A673 (cell line): ENCODE results near the gene STARD13. TPM values are rescaled to one million over a fixed set of nuclear protein-coding genes. Genes with fewer than 3 reads are reported as not detected.

Source experiments
- BruUV-seq: library from RNA; stranded (reverse); fragments of 400-500 nt; replicated peaks from 2 replicates; lab custom pipeline; 2021; lab: Mats Ljungman, UMichigan
- CTCF ChIA-PET: fragments of 300-600 bp; sonication (Branson Sonifier 250); formaldehyde crosslinking; loops from one replicate; lab custom pipeline; 2022; ENCODE audit warnings: antibody characterized with exemption; lab: Charles Lee
- POLR2A ChIA-PET: fragments of 300-600 bp; sonication (Branson Sonifier 250); formaldehyde crosslinking; loops from one replicate; lab custom pipeline; 2022; ENCODE audit warnings: antibody characterized with exemption; ENCODE audit not compliant: low non-redundant PET; lab: Charles Lee
- DNase-seq: peaks from one replicate; pipeline ENCODE4 v3.0.0-alpha.2; 2015; ENCODE audit warnings: low spot score
- H3K27ac ChIP-seq: fragments of 200-600 bp; sonication (generic); 2 replicates; pipeline ENCODE4 v1.5.1; 2016; ENCODE audit warnings: mixed run types, low read depth, mild to moderate bottlenecking, mixed read lengths, antibody characterized with exemption, low read length; ENCODE audit not compliant: poor library complexity, severe bottlenecking
- H3K27me3 ChIP-seq: fragments of 200-600 bp; sonication (generic); replicated peaks from 2 replicates; pipeline ENCODE4 v1.6.1; 2017; ENCODE audit warnings: mixed run types, low read depth, mild to moderate bottlenecking, mixed read lengths, antibody characterized with exemption, low read length; ENCODE audit not compliant: insufficient read depth, poor library complexity
- H3K36me3 ChIP-seq: fragments of 200-600 bp; sonication (generic); 2 replicates; pipeline ENCODE4 v1.6.1; 2016; ENCODE audit warnings: mixed run types, mild to moderate bottlenecking, mixed read lengths, antibody characterized with exemption, low read length; ENCODE audit not compliant: insufficient read depth, poor library complexity, severe bottlenecking
- H3K4me1 ChIP-seq: fragments of 200-600 bp; sonication (generic); 2 replicates; pipeline ENCODE4 v1.6.1; 2017; ENCODE audit warnings: mixed run types, mild to moderate bottlenecking, mixed read lengths, antibody characterized with exemption, low read length; ENCODE audit not compliant: insufficient read depth, poor library complexity, severe bottlenecking
- H3K4me3 ChIP-seq: fragments of 200-600 bp; sonication (generic); 2 replicates; pipeline ENCODE4 v1.5.1; 2016; ENCODE audit warnings: low read depth, mixed run types, mild to moderate bottlenecking, mixed read lengths, low read length; ENCODE audit not compliant: poor library complexity, severe bottlenecking
- H3K9me3 ChIP-seq: fragments of 200-600 bp; sonication (generic); 2 replicates; pipeline ENCODE4 v1.6.1; 2016; ENCODE audit warnings: mixed run types, low read depth, mild to moderate bottlenecking, mixed read lengths, antibody characterized with exemption, low read length; ENCODE audit not compliant: poor library complexity, severe bottlenecking
- CTCF ChIP-seq: fragments of 300-800, 200-600 bp; sonication (generic); conservative IDR thresholded peaks from 2 replicates; pipeline ENCODE4 v1.5.1; 2017; ENCODE audit warnings: low read depth, mild to moderate bottlenecking, antibody characterized with exemption, low read length, moderate library complexity, mixed read lengths
- EZH2 ChIP-seq: fragments of 200-600 bp; sonication (generic); IDR thresholded peaks from 2 replicates; pipeline ENCODE4 v1.6.1; 2017; ENCODE audit warnings: borderline replicate concordance, low read depth, mild to moderate bottlenecking, mixed read lengths, antibody characterized with exemption, low read length; ENCODE audit not compliant: poor library complexity, severe bottlenecking
- intact Hi-C: fragments of 100-400 bp; cut with micrococcal nuclease; formaldehyde crosslinking; loops from one replicate; pipeline ENCODE4 v1.10.0; 2022; ENCODE audit not compliant: unreplicated experiment
- total RNA-seq: library from RNA; stranded (reverse); gene quantifications from 2 replicates; pipeline ENCODE4 v1.2.3, GENCODE V29; 2021

STARD13 gene
- total RNA-seq, 1 experiment from 2014 or later = 45.7 TPM

DNA sequence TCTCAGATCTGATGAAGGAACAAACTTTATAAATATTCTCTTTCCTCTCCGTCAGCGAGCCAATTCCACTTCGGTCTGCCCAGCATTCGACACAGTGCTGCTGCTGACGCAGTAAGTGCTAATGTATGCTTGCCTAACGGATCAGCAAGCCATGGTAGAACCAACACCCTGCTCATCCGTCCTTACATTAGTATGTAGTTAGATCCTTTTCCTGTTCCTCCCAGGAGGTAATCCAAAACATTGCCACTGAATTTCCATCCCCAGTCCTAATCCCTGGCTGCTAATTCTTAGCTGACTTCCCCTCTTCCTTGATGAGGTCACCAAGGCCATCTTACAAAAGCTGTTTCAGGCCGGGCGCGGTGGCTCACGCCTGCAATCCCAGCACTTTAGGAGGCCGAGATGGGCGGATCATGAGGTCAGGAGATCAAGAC is 88.0 kb downstream of the STARD13 start:
- Histone ChIP-seq H3K27ac (peak overlapping the region; percentile 97), H3K4me1 (peaks cover 88% of the 10 kb centered on the region), H3K27me3 (no peaks in the 10 kb centered on the region), H3K36me3 (no peaks in the 10 kb centered on the region), H3K9me3 (no peaks in the 10 kb centered on the region), H3K4me3 (no peak overlapping the region)
- ChIA-PET POLR2A (interaction anchor here (0.6 kb wide), 1 partner anchor 49 kb away, joined by 3 read pairs; no protein-coding TSS in a partner anchor), CTCF (no interaction called here)
- TF ChIP-seq CTCF (no peak), EZH2 (no peak)
- intact Hi-C loops = no loop called here
- no TSS peak for BruUV-seq
- DNase-seq = peak; percentile 94

DNA sequence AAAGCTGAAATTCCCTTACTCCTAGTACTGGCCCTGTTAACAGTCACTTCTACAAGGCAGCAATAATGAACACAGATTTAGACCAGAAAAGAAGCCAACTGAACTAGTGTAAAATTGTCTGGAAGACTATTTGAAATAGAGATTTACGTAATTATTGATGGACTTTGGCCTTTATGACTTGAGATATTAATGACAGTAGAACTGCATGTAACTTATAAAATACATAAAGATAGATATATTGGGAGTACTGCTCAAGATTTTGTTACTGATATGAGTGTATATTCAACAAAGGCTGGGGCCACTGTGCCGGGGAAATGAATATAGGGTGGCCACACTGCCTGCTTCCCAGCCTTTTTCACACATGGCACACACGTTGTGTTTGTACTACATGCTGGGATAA is 88.8 kb downstream of the STARD13 start:
- CTCF ChIA-PET = no interaction called here

GRCh38 chr13:33195693-33196464 is 89.7 kb downstream of the STARD13 start:
- intact Hi-C loops = no loop called here
- BruUV-seq = TSS peak; percentile 14
- Histone ChIP-seq H3K9me3 (no peaks in the 10 kb centered on the region), H3K4me1 (peaks cover 88% of the 10 kb centered on the region), H3K4me3 (peak overlapping the region; percentile 4), H3K27ac (peak overlapping the region; percentile 97), H3K36me3 (no peaks in the 10 kb centered on the region), H3K27me3 (no peaks in the 10 kb centered on the region)
- ChIA-PET CTCF (no interaction called here), POLR2A (no interaction called here)
- DNase-seq = no peak
- no peak for TF ChIP-seq CTCF
- no peak for TF ChIP-seq EZH2

More for the DNA sequence above, 88.8 kb downstream of the STARD13 start:
- no peak for TF ChIP-seq CTCF
- TF ChIP-seq EZH2 = no peak
- POLR2A ChIA-PET = no interaction called here
- Histone ChIP-seq H3K27ac (peak overlapping the region; percentile 97), H3K4me1 (peaks cover 87% of the 10 kb centered on the region), H3K4me3 (no peak overlapping the region), H3K36me3 (no peaks in the 10 kb centered on the region), H3K9me3 (no peaks in the 10 kb centered on the region), H3K27me3 (no peaks in the 10 kb centered on the region)
- BruUV-seq = no TSS peak
- intact Hi-C loops = no loop called here
- no peak for DNase-seq
